SK-N-MC (cell line): Measurements from ENCODE around the gene KRTAP5-1.

Experiments
- EZH2 ChIP-seq: fragments of 200-600 bp; sonication (generic); IDR thresholded peaks from one replicate; pipeline ENCODE4 v1.6.1; 2017; ENCODE audit warnings: antibody characterized with exemption
- FOXP2 ChIP-seq: optimal IDR thresholded peaks from 2 replicates; pipeline ENCODE3; 2011; ENCODE audit warnings: mild to moderate bottlenecking, moderate library complexity; ENCODE audit not compliant: insufficient read depth; ENCODE audit errors: extremely low read length, control extremely low read depth
- POLR2AphosphoS5 ChIP-seq: IDR thresholded peaks from 2 replicates; pipeline ENCODE4 v1.6.1; 2012; ENCODE audit warnings: mild to moderate bottlenecking, low read depth, low read length, borderline replicate concordance

GRCh38 chr11:1632053-1632714 lies 47.1 kb upstream of the KRTAP5-1 start:
- no peak for TF ChIP-seq POLR2AphosphoS5
- TF ChIP-seq EZH2: no peak
- no peak for TF ChIP-seq FOXP2
